Left lung (tissue), 10 donors: Measurements from ENCODE around the gene OOSP2. TPM values are rescaled to one million over a fixed set of nuclear protein-coding genes. Genes with fewer than 3 reads are reported as not detected.
"Not testable (repeated sequence)": the region's sequence is repeated elsewhere in the genome, so short reads cannot be mapped to it uniquely, and the experiment has no call there.

Experiments used
- ATAC-seq: fragments of 200-7000 bp; cut with Tn5 transposase; one replicate; pipeline ENCODE4 v1.9.1; 2020; ENCODE audit warnings: moderate library complexity
- DNase-seq, 4 donors: peaks; one replicate each; pipeline ENCODE4 v3.0.0-alpha.2; 2013 to 2020
- H3K27ac ChIP-seq, 2 donors: fragments of 200-600 bp; sonication (generic) in 1 of 2; one replicate each; pipeline versions ENCODE4 v1.5.0 to v1.8.0; 2020 to 2021
- H3K27me3 ChIP-seq, 2 donors: fragments of 200-600 bp; sonication (generic) in 1 of 2; one replicate each; pipeline versions ENCODE4 v1.5.0 to v1.8.0; 2020 to 2021
- H3K36me3 ChIP-seq, 2 donors: fragments of 200-600 bp; sonication (generic) in 1 of 2; one replicate each; pipeline versions ENCODE4 v1.5.0 to v1.8.0; 2020 to 2021
- H3K4me1 ChIP-seq, 2 donors: fragments of 200-600 bp; one replicate each; pipeline ENCODE4 v1.8.0; 2021
- H3K4me3 ChIP-seq, 2 donors: fragments of 200-600 bp; sonication (generic) in 1 of 2; one replicate each; pipeline versions ENCODE4 v1.5.0 to v1.8.0; 2020 to 2021; ENCODE audit warnings: mild to moderate bottlenecking in 1 of 2
- H3K9me3 ChIP-seq, 2 donors: fragments of 200-600 bp; sonication (generic) in 1 of 2; one replicate each; pipeline versions ENCODE4 v1.5.0 to v1.8.0; 2020 to 2021
- intact Hi-C, 2 donors: fragments of 100-400 bp; cut with DNase I; formaldehyde crosslinking; loops; one replicate each; pipeline versions ENCODE4 v1.11.2 to v1.14.2; 2022
- polyA plus RNA-seq, 6 donors: library from polyadenylated mRNA; unstranded; fragments of 120-200 nt; gene quantifications; one replicate each; pipeline ENCODE4 v1.2.1, GENCODE V29; 2013; ENCODE audit not compliant: insufficient read length in 6 of 6
- total RNA-seq, 2 donors: library from RNA; stranded (reverse); fragmentation: NEBNext Ultra II Directional; extraction: Animal tissue kit (Norgen Biotek cat#: 25700); gene quantifications; one replicate each; pipeline ENCODE4 v1.2.1, GENCODE V29; 2021
- TF ChIP-seq, protein P1 (sequence below), 2 donors: fragments of 200-600 bp; sonication (generic) in 1 of 2; IDR thresholded peaks; one replicate each; pipeline versions ENCODE4 v1.5.0 to v1.8.0; 2021; ENCODE audit warnings: antibody characterized with exemption in 2 of 2
- donor health status: DM: no; HTN: yes; CAD: no.
- donor health status: DM: no; HTN: no; CAD: no.

The OOSP2 gene
- total and polyA plus RNA-seq, 8 donors = not detected

DNA sequence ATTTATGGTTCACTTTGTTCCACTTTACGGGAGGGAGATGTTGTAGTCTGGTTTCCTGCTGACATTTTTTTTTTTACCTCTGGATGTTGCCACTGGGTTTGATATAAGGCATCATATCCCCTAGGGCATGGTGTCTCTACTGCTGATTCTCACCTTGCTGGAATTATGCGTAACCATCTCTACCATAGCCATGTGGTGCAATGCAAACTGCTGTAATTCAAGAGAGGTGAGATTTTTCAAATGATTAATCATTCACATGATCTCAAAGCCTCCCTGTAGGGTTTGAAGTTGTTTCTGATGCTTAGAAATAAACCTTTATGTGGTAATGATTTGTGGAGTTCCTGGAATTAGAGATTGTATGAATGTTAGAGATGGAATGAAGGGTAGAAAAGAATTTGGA, 29.2 kb downstream of the OOSP2 start:
- TF ChIP-seq, protein P1, sequence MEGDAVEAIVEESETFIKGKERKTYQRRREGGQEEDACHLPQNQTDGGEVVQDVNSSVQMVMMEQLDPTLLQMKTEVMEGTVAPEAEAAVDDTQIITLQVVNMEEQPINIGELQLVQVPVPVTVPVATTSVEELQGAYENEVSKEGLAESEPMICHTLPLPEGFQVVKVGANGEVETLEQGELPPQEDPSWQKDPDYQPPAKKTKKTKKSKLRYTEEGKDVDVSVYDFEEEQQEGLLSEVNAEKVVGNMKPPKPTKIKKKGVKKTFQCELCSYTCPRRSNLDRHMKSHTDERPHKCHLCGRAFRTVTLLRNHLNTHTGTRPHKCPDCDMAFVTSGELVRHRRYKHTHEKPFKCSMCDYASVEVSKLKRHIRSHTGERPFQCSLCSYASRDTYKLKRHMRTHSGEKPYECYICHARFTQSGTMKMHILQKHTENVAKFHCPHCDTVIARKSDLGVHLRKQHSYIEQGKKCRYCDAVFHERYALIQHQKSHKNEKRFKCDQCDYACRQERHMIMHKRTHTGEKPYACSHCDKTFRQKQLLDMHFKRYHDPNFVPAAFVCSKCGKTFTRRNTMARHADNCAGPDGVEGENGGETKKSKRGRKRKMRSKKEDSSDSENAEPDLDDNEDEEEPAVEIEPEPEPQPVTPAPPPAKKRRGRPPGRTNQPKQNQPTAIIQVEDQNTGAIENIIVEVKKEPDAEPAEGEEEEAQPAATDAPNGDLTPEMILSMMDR (IDR thresholded peaks at IDR 0.05) = no peak
- DNase-seq (no peak), ATAC-seq (no peak)
- Histone ChIP-seq H3K9me3 (no peaks in the 10 kb centered on the region), H3K4me1 (no peaks in the 10 kb centered on the region), H3K36me3 (no peaks in the 10 kb centered on the region), H3K27me3 (no peaks in the 10 kb centered on the region), H3K27ac (no peak overlapping the region), H3K4me3 (no peak overlapping the region)
- intact Hi-C loops = no loop called here

DNA sequence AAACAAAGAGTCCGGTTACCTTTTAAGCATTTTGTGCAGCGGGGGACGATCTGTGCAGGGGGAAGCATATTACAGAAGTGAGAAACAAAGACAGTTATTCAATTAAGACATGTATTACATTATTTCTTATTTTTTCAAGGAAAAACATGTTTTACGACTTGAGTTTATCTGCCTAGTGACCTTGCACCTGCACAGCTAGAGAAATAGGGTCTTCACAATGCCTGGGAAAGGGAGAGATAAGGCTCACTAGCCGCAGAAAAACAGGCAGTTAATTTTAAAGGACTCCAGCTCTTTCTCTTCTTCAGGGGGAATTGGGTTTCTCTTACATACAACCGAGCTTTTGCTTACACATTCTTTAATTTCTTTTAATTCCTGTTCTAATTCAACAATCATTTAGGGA, 31.4 kb downstream of the OOSP2 start:
- ATAC-seq, DNase-seq, H3K4me3 ChIP-seq, H3K36me3 ChIP-seq, intact Hi-C loops, H3K9me3 ChIP-seq, H3K4me1 ChIP-seq, H3K27ac ChIP-seq, H3K27me3 ChIP-seq: not testable (repeated sequence)

DNA sequence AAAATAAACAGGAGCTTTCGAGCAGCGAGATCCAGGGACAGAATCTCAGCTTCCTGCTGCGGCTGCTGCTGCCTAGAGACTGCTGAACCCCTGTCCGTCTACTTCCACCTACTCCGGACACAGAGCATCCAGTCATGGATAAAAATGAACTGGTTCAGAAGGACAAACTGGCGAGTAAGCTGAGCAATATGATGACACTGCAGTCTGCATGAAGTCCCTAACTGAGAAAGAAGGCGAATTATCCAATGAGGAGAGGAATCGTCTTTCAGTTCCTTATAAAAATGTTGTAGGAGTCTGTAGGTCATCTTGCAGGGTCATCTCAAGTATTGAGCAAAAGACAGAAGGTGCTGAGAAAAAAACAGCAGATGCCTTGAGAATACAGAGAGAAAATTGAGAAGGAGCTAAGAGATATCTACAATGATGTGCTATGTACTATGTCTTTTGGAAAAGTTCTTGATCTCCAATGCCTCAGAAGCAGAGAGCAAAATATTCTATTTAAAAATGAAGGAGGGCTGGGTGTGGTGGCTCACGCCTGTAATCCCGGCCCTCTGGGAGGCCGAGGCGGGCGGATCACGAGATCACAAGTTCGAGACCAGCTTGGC, 37.1 kb downstream of the OOSP2 start:
- Histone ChIP-seq H3K27ac (no peak overlapping the region), H3K27me3 (no peaks in the 10 kb centered on the region), H3K9me3 (peaks cover 0 to 3% of the 10 kb centered on the region in 2 donors), H3K36me3 (no peaks in the 10 kb centered on the region), H3K4me3 (no peak overlapping the region), H3K4me1 (peaks cover 0 to 4% of the 10 kb centered on the region in 2 donors)
- TF ChIP-seq, protein P1 (IDR thresholded peaks at IDR 0.05) = no peak
- intact Hi-C loops = no loop called here
- DNase-seq = no peak
- ATAC-seq = peak; percentile 33

DNA sequence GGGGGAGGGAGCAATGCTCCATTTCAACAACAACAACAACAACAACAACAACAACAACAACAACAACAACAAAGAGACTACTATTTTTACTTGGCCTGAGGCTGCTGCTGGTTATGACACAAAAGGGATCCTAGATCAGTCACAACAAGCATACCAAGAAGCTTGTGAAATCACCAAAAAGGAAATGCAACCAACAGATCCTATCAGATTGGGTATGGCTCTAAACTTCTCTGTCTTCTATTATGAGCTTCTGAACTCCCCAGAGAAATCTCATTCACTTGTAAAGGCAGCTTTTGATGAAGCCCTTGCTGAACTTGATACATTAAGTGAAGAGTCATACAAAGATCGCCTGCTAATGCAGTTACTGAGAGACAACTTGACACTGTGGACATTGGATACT, 37.8 kb downstream of the OOSP2 start:
- ATAC-seq = no peak
- Histone ChIP-seq H3K4me3 (no peak overlapping the region), H3K4me1 (peaks cover 0 to 4% of the 10 kb centered on the region in 2 donors), H3K9me3 (peaks cover 0 to 3% of the 10 kb centered on the region in 2 donors), H3K27ac (no peak overlapping the region), H3K27me3 (no peaks in the 10 kb centered on the region), H3K36me3 (no peaks in the 10 kb centered on the region)
- intact Hi-C loops = no loop called here
- no peak for DNase-seq
- TF ChIP-seq, protein P1 (IDR thresholded peaks at IDR 0.05) = no peak

DNA sequence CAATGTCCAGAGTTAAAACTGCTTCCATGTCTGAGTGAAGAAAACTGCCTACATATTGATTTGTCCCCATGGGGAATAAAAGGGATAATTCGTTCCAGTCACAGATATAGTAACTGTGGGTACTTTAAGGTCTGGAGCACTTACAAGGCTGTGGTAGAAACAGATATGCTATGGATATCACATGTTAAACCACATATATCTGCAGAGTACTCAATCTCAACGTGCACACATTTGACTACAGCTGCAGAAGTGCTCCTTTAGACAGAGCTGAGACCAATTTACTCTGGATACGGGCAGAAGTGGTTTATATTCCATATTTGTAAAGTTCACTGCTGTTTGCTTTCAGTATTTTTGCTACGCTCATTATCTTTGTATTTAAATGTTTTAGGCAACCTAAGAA, 38.5 kb downstream of the OOSP2 start:
- TF ChIP-seq, protein P1 (IDR thresholded peaks at IDR 0.05) = no peak
- H3K27me3 ChIP-seq = no peaks in the 10 kb centered on the region
- no peaks in the 10 kb centered on the region for H3K36me3 ChIP-seq
- H3K4me1 ChIP-seq = peaks cover 0 to 4% of the 10 kb centered on the region in 2 donors
- peaks cover 0 to 3% of the 10 kb centered on the region in 2 donors for H3K9me3 ChIP-seq
- ATAC-seq (no peak), DNase-seq (no peak)
- no peak overlapping the region for H3K4me3 ChIP-seq
- intact Hi-C loops = no loop called here
- no peak overlapping the region for H3K27ac ChIP-seq

DNA sequence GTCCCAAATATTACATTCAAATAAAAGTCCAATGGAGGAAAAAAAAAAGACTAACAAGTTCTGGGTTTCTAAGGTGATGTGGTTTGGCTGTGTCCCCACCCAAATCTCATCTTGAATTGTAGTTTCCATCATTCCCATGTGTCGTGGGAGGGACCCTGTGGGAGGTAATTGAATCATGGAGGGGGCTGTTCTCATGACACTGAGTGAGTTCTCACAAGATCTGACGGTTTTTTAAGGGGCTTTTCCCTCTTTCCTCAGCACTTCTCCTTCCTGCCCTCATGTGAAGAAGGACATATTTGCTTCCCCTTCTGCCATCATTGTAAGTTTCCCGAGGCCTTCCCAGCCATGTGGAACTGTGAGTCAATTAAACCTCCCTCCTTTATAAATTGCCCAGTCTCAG, 40.3 kb downstream of the OOSP2 start:
- ATAC-seq (no peak), DNase-seq (no peak)
- Histone ChIP-seq H3K27me3 (no peaks in the 10 kb centered on the region), H3K4me3 (no peak overlapping the region), H3K4me1 (peaks cover 0 to 4% of the 10 kb centered on the region in 2 donors), H3K27ac (no peak overlapping the region), H3K36me3 (no peaks in the 10 kb centered on the region), H3K9me3 (peaks cover 0 to 3% of the 10 kb centered on the region in 2 donors)
- intact Hi-C loops = no loop called here
- TF ChIP-seq, protein P1 (IDR thresholded peaks at IDR 0.05) = no peak
